NAMALWA (cell line): ENCODE results near the gene PSAPL1.

Experiments used
- DNase-seq: peaks from one replicate; pipeline ENCODE4 v3.0.0-alpha.2; 2015; ENCODE audit warnings: low spot score

Gene PSAPL1

GRCh38 chr4:7396186-7396910, 38.4 kb downstream of the PSAPL1 start:
- DNase-seq, result no peak

GRCh38 chr4:7395645-7396044, 39.1 kb downstream of the PSAPL1 start:
- no peak for DNase-seq

GRCh38 chr4:7394681-7395451, 39.9 kb downstream of the PSAPL1 start:
- DNase-seq, result no peak

- no peak for DNase-seq
Observed at GRCh38 chr4:7393601-7394575, 40.8 kb downstream of the PSAPL1 start.

GRCh38 chr4:7392438-7393421, 42.0 kb downstream of the PSAPL1 start:
- no peak for DNase-seq

GRCh38 chr4:7391637-7392437, 42.9 kb downstream of the PSAPL1 start:
- DNase-seq, result no peak

GRCh38 chr4:7390906-7391636, 43.7 kb downstream of the PSAPL1 start:
- DNase-seq, result no peak

- DNase-seq, result no peak
Observed at GRCh38 chr4:7390336-7390735, 44.4 kb downstream of the PSAPL1 start.

GRCh38 chr4:7389719-7390118, 45.0 kb downstream of the PSAPL1 start:
- no peak for DNase-seq

- DNase-seq, result no peak
Observed at GRCh38 chr4:7389101-7389701, 45.5 kb downstream of the PSAPL1 start.

- DNase-seq, result no peak
Observed at GRCh38 chr4:7388627-7389026, 46.1 kb downstream of the PSAPL1 start.

- no peak for DNase-seq
Observed at GRCh38 chr4:7387925-7388324, 46.8 kb downstream of the PSAPL1 start.

GRCh38 chr4:7384929-7385890, 49.5 kb downstream of the PSAPL1 start:
- no peak for DNase-seq

- DNase-seq, result no peak
Observed at GRCh38 chr4:7384003-7384928, 50.5 kb downstream of the PSAPL1 start.

- no peak for DNase-seq
Observed at GRCh38 chr4:7383266-7383665, 51.5 kb downstream of the PSAPL1 start.

- no peak for DNase-seq
Observed at GRCh38 chr4:7382634-7383014, 52.1 kb downstream of the PSAPL1 start.
